Caco-2 (cell line): Measurements from ENCODE around the gene IPO4. TPM values are rescaled to one million over a fixed set of nuclear protein-coding genes. Genes with fewer than 3 reads are reported as not detected.
A peak's percentile ranks its signal among the peaks of the same experiment; 100 is the strongest.

ENCODE experiments used
- BruUV-seq: library from RNA; stranded (reverse); fragments of 400-500 nt; replicated peaks from 2 replicates; lab custom pipeline; 2021; lab: Mats Ljungman, UMichigan
- CTCF ChIA-PET: fragments of 300-600 bp; sonication (Branson Sonifier 250); formaldehyde crosslinking; loops from one replicate; lab custom pipeline; 2022; ENCODE audit warnings: antibody characterized with exemption; lab: Charles Lee
- POLR2A ChIA-PET: fragments of 300-600 bp; sonication (Branson Sonifier 250); formaldehyde crosslinking; loops from one replicate; lab custom pipeline; 2022; ENCODE audit warnings: antibody characterized with exemption; lab: Charles Lee
- DNase-seq, 2 experiments: peaks; one replicate each; pipeline versions ENCODE4 v3.0.0 to v3.0.0-alpha.2; 2020 to 2022
- H3K27me3 ChIP-seq: replicated peaks from 2 replicates; pipeline ENCODE4 v1.6.0; 2011; ENCODE audit warnings: low read length; ENCODE audit not compliant: control insufficient read depth, insufficient read depth
- H3K36me3 ChIP-seq: 2 replicates; pipeline ENCODE4 v1.5.1; 2011; ENCODE audit warnings: low read length; ENCODE audit not compliant: control insufficient read depth, insufficient read depth
- H3K4me1 ChIP-seq: fragments of 250-450 bp; sonication (Bioruptor Pico); 2 replicates; pipeline ENCODE4 v1.5.1; 2020; ENCODE audit warnings: mild to moderate bottlenecking
- H3K4me3 ChIP-seq: 2 replicates; pipeline ENCODE4 v1.5.1; 2011; ENCODE audit warnings: low read depth, mild to moderate bottlenecking, control low read depth, low read length
- H3K9me3 ChIP-seq: fragments of 250-450 bp; sonication (Bioruptor Pico); 2 replicates; pipeline ENCODE4 v1.5.1; 2020; ENCODE audit warnings: mild to moderate bottlenecking, moderate library complexity
- H3K27ac Mint-ChIP-seq: one replicate; pipeline ENCODE4 v1.8.0; 2022; ENCODE audit warnings: mixed read lengths; ENCODE audit not compliant: unreplicated experiment
- H3K27me3 Mint-ChIP-seq: one replicate; pipeline ENCODE4 v1.8.0; 2022; ENCODE audit warnings: mixed read lengths; ENCODE audit not compliant: insufficient read depth, unreplicated experiment
- H3K36me3 Mint-ChIP-seq: one replicate; pipeline ENCODE4 v1.8.0; 2022; ENCODE audit warnings: mild to moderate bottlenecking, mixed read lengths; ENCODE audit not compliant: insufficient read depth, unreplicated experiment
- H3K4me1 Mint-ChIP-seq: one replicate; pipeline ENCODE4 v1.8.0; 2022; ENCODE audit warnings: low read depth, mixed read lengths; ENCODE audit not compliant: unreplicated experiment
- H3K4me3 Mint-ChIP-seq: one replicate; pipeline ENCODE4 v1.8.0; 2022; ENCODE audit warnings: mild to moderate bottlenecking, moderate library complexity, mixed read lengths; ENCODE audit not compliant: unreplicated experiment
- H3K9me3 Mint-ChIP-seq: one replicate; pipeline ENCODE4 v1.8.0; 2022; ENCODE audit warnings: mixed read lengths; ENCODE audit not compliant: unreplicated experiment
- CTCF ChIP-seq, 2 experiments: fragments of 200-600 bp in 1 of 2; IDR thresholded peaks; 1 replicate in 1 of 2; 2 replicates in 1 of 2; pipeline versions ENCODE4 v1.5.1 to v1.8.0; 2011 to 2022; ENCODE audit warnings: antibody characterized with exemption in 1 of 2, control low read depth in 1 of 2, inconsistent platforms in 1 of 2, low read depth in 1 of 2, low read length in 1 of 2, mild to moderate bottlenecking in 1 of 2, moderate library complexity in 1 of 2; ENCODE audit not compliant: insufficient read depth in 1 of 2, severe bottlenecking in 1 of 2, unreplicated experiment in 1 of 2
- intact Hi-C: fragments of 100-400 bp; cut with micrococcal nuclease; formaldehyde crosslinking; loops from one replicate; pipeline ENCODE4 v1.10.0; 2022; ENCODE audit not compliant: unreplicated experiment
- total RNA-seq: library from RNA; stranded (reverse); gene quantifications from 2 replicates; pipeline ENCODE4 v1.2.3, GENCODE V29; 2022

The IPO4 gene
- total RNA-seq, 1 experiment from 2014 or later, result 85.4 TPM

DNA sequence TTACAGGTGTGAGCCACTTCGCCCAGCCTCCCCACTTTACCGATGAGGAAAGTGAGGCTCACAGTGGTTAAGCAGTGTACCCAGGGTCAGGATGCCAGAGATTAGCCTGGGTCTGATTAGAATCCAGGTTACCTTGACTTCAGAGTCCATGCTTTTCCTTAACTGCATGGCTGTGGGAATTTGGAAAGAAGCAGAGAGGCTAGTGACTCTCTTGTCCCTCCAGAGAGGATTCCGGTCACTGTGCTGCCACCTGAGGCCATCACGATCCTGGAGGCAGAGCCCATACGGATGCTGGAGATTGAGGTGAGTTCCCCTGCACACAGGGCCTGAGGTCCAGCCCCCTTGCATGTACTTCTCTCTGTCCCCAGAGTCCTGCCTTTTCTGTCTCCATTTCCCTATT lies 12.0 kb downstream of the IPO4 start:
- POLR2A ChIA-PET, result no interaction called here
- CTCF ChIA-PET, result no interaction called here
- Mint-ChIP-seq H3K27me3 (no peaks in the 10 kb centered on the region), H3K4me1 (no peaks in the 10 kb centered on the region), H3K4me3 (no peak overlapping the region), H3K9me3 (no peaks in the 10 kb centered on the region), H3K36me3 (peaks cover 34% of the 10 kb centered on the region), H3K27ac (peak overlapping the region; percentile 6)
- TF ChIP-seq CTCF (IDR thresholded peaks at IDR 0.05; ENCODE audit: insufficient read depth in 1 of 2, low read depth in 1 of 2, low read length in 1 of 2, severe bottlenecking in 1 of 2, unreplicated experiment in 1 of 2), result no peak
- BruUV-seq, result no TSS peak
- no peaks in the 10 kb centered on the region for H3K4me1 ChIP-seq
- intact Hi-C loops, result no loop called here
- no peaks in the 10 kb centered on the region for H3K27me3 ChIP-seq
- DNase-seq, result no peak
- H3K4me3 ChIP-seq, result no peak overlapping the region
- H3K36me3 ChIP-seq, result no peaks in the 10 kb centered on the region; the same call in 1 of the 2 replicates
- no peaks in the 10 kb centered on the region for H3K9me3 ChIP-seq

GRCh38 chr14:24172871-24173281 lies 15.7 kb downstream of the IPO4 start:
- Mint-ChIP-seq H3K9me3 (no peaks in the 10 kb centered on the region), H3K27ac (no peak overlapping the region), H3K4me3 (no peak overlapping the region), H3K36me3 (peaks cover 15% of the 10 kb centered on the region), H3K4me1 (no peaks in the 10 kb centered on the region), H3K27me3 (no peaks in the 10 kb centered on the region)
- Histone ChIP-seq H3K9me3 (no peaks in the 10 kb centered on the region), H3K4me3 (no peak overlapping the region), H3K4me1 (no peaks in the 10 kb centered on the region), H3K36me3 (no peaks in the 10 kb centered on the region), H3K27me3 (no peaks in the 10 kb centered on the region)
- intact Hi-C loops, result no loop called here
- CTCF ChIA-PET, result no interaction called here
- TF ChIP-seq CTCF (IDR thresholded peaks at IDR 0.05; ENCODE audit: insufficient read depth in 1 of 2, low read depth in 1 of 2, low read length in 1 of 2, severe bottlenecking in 1 of 2, unreplicated experiment in 1 of 2), result no peak
- DNase-seq, result no peak
- no TSS peak for BruUV-seq
- POLR2A ChIA-PET, result no interaction called here

DNA sequence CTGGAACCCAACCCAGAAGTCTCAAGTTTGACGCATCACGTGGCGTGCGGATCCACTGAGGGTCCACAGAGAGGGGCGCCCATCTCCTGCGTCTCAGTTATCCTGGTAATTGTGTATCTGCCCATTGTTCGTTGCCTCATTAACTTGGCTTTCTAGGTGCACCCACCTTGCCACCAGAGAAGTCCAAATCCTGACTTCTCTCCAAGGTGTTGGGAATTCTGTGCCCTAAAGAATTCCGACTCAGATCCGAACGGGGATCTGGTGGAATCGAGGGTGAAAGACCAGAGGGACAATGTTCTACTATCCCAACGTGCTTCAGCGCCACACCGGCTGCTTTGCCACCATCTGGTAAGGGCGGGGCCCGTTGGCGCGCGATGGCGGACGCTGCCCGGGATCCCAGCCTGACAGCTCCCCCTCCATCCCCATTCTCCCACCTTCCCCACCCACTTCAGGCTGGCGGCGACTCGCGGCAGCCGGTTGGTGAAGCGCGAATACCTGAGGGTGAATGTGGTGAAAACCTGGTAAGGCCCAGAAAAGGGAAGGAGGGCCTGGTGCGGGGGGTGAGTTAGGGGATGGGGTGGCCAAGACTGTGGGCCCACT lies 16.3 kb downstream of the IPO4 start:
- no peak for TF ChIP-seq CTCF (IDR thresholded peaks at IDR 0.05; ENCODE audit: insufficient read depth in 1 of 2, low read depth in 1 of 2, low read length in 1 of 2, severe bottlenecking in 1 of 2, unreplicated experiment in 1 of 2)
- no peaks in the 10 kb centered on the region for H3K9me3 Mint-ChIP-seq
- H3K9me3 ChIP-seq, result no peaks in the 10 kb centered on the region
- ChIA-PET CTCF (no interaction called here), POLR2A (no interaction called here)
- BruUV-seq, result no TSS peak
- H3K27me3 ChIP-seq, result no peaks in the 10 kb centered on the region
- DNase-seq, result no peak
- H3K4me1 ChIP-seq, result no peaks in the 10 kb centered on the region
- H3K4me1 Mint-ChIP-seq, result no peaks in the 10 kb centered on the region
- peaks cover 2% of the 10 kb centered on the region for H3K36me3 ChIP-seq
- H3K36me3 Mint-ChIP-seq, result peaks cover 17% of the 10 kb centered on the region
- no peak overlapping the region for H3K27ac Mint-ChIP-seq
- no peak overlapping the region for H3K4me3 Mint-ChIP-seq
- intact Hi-C loops, result no loop called here
- H3K4me3 ChIP-seq, result no peak overlapping the region
- no peaks in the 10 kb centered on the region for H3K27me3 Mint-ChIP-seq
